Measurements from ENCODE around the gene MORF4L2.
"Not testable (repeated sequence)": the region's sequence is repeated elsewhere in the genome, so short reads cannot be mapped to it uniquely, and the experiment has no call there.

- TF ChIP-seq CTCF, POLR2AphosphoS5, POLR2A (IDR thresholded peaks at IDR 0.05): not testable (repeated sequence)
Measured at GRCh38 chrX:103657066-103657465, 29.4 kb downstream of the MORF4L2 start.
